GM21737 (cell line): ENCODE measurements around the gene ZC3H12A.

Source experiments
- ATAC-seq: cut with Tn5 transposase; IDR thresholded peaks from one replicate; pipeline ENCODE4 v1.9.1; 2021; ENCODE audit warnings: mild to moderate bottlenecking, moderate library complexity; ENCODE audit not compliant: unreplicated experiment

The ZC3H12A gene

GRCh38 chr1:37453647-37454046 lies 20.7 kb upstream of the ZC3H12A start:
- no peak for ATAC-seq

GRCh38 chr1:37455516-37455915 lies 18.9 kb upstream of the ZC3H12A start:
- ATAC-seq = no peak

GRCh38 chr1:37456614-37457013 lies 17.8 kb upstream of the ZC3H12A start:
- no peak for ATAC-seq

- no peak for ATAC-seq
Measured at GRCh38 chr1:37458551-37458950, 15.8 kb upstream of the ZC3H12A start.

GRCh38 chr1:37461698-37462436 lies 12.5 kb upstream of the ZC3H12A start:
- ATAC-seq = no peak

- no peak for ATAC-seq
Measured at GRCh38 chr1:37464443-37464842, 9.9 kb upstream of the ZC3H12A start.

- ATAC-seq = no peak
Measured at GRCh38 chr1:37465593-37466517, 8.5 kb upstream of the ZC3H12A start.

- no peak for ATAC-seq
Measured at GRCh38 chr1:37468037-37468436, 6.3 kb upstream of the ZC3H12A start.

- ATAC-seq = no peak
Measured at GRCh38 chr1:37469386-37469785, 5.0 kb upstream of the ZC3H12A start.

- no peak for ATAC-seq
Measured at GRCh38 chr1:37471345-37472231, 2.8 kb upstream of the ZC3H12A start.

- no peak for ATAC-seq
Measured at GRCh38 chr1:37472281-37472680, 2.1 kb upstream of the ZC3H12A start.

- no peak for ATAC-seq
Measured at GRCh38 chr1:37472994-37473393, 1.4 kb upstream of the ZC3H12A start.

GRCh38 chr1:37473431-37474045 lies 842 bp upstream of the ZC3H12A start:
- no peak for ATAC-seq

- ATAC-seq = peak; percentile 4
Measured at GRCh38 chr1:37474697-37475379, 458 bp downstream of the ZC3H12A start.

- no peak for ATAC-seq
Measured at GRCh38 chr1:37475380-37476086, 1.2 kb downstream of the ZC3H12A start.

GRCh38 chr1:37476087-37476452 lies 1.7 kb downstream of the ZC3H12A start:
- ATAC-seq = no peak

- ATAC-seq = no peak
Measured at GRCh38 chr1:37476460-37477197, 2.2 kb downstream of the ZC3H12A start.

- ATAC-seq = peak; percentile 33
Measured at GRCh38 chr1:37477198-37477931, 3.0 kb downstream of the ZC3H12A start.
